ENCODE results near the gene TNS3.

TNS3 gene

DNA sequence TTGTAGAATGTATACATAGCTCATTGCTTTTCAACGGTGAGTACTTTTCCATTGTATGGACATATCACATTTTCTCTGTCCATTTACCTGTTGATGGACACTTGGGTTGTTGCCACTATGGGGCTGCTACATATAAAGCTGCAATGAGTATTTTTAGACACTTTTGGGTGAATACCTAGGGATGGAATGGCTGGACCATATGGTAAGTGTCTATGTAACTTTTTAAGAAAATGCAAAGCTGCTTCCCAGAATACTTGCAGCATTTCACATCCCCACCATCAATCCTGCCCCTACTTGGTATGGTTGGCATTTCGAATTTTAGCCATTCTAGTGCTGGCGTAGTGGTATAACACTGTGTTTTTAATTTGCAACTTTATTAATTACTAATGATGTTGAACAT is 274.6 kb downstream of the TNS3 start:
- no peak overlapping the region for H4K91ac ChIP-seq (ENCODE audit: low read length)
- peaks cover 0 to 29% of the 10 kb centered on the region in 2 experiments for H3K36me3 ChIP-seq (ENCODE audit: control insufficient read depth in 1 of 2, insufficient read depth in 2 of 2, low read depth in 1 of 2, low read length in 2 of 2)
- peaks cover 22% of the 10 kb centered on the region for H3K79me1 ChIP-seq (replicated peaks; ENCODE audit: low read length, poor library complexity, severe bottlenecking)
- peaks cover 3% of the 10 kb centered on the region for H3K9me3 ChIP-seq (ENCODE audit: control insufficient read depth, low read length)
- H3K14ac ChIP-seq (ENCODE audit: low read length in 2 of 2): no peak overlapping the region
- H3K9ac ChIP-seq (ENCODE audit: low read length): no peak overlapping the region
- H2BK15ac ChIP-seq (ENCODE audit: low read depth, poor library complexity, severe bottlenecking): no peak overlapping the region
- H2BK5ac ChIP-seq (ENCODE audit: low read depth, low read length, poor library complexity, severe bottlenecking): no peak overlapping the region
- no peak overlapping the region for H2AFZ ChIP-seq (ENCODE audit: low read depth, low read length)
- DNase-seq: peak; percentile 29
- H2BK12ac ChIP-seq (ENCODE audit: low read length in 2 of 2): no peak overlapping the region
- no peak overlapping the region for H3K4me3 ChIP-seq (ENCODE audit: insufficient read depth in 1 of 2, low read depth in 1 of 2, low read length in 2 of 2)
- peaks cover 6% of the 10 kb centered on the region for H3K4me1 ChIP-seq (ENCODE audit: control insufficient read depth, insufficient read depth, low read depth, low read length)
- H3K27ac ChIP-seq (ENCODE audit: low read length, poor library complexity, severe bottlenecking): no peak overlapping the region
- no peak overlapping the region for H2BK120ac ChIP-seq (ENCODE audit: low read depth, low read length)
- no peak overlapping the region for H3K23ac ChIP-seq (ENCODE audit: low read length in 2 of 2)
- no peak overlapping the region for H4K8ac ChIP-seq (ENCODE audit: low read length)
- no peak overlapping the region for H3K18ac ChIP-seq (ENCODE audit: low read depth in 1 of 2, low read length in 2 of 2)
- no peaks in the 10 kb centered on the region for H3K27me3 ChIP-seq (ENCODE audit: control insufficient read depth in 1 of 2, insufficient read depth in 1 of 2, low read length in 2 of 2)
- H2AK5ac ChIP-seq (ENCODE audit: low read length, severe bottlenecking): no peak overlapping the region
- no peak overlapping the region for H3K4ac ChIP-seq (ENCODE audit: low read depth in 1 of 2, low read length in 2 of 2)
- no peak overlapping the region for H3K4me2 ChIP-seq (ENCODE audit: low read length, poor library complexity, severe bottlenecking)
- WGBS: no CpG with 5 or more reads among the region's 3 CpGs

DNA sequence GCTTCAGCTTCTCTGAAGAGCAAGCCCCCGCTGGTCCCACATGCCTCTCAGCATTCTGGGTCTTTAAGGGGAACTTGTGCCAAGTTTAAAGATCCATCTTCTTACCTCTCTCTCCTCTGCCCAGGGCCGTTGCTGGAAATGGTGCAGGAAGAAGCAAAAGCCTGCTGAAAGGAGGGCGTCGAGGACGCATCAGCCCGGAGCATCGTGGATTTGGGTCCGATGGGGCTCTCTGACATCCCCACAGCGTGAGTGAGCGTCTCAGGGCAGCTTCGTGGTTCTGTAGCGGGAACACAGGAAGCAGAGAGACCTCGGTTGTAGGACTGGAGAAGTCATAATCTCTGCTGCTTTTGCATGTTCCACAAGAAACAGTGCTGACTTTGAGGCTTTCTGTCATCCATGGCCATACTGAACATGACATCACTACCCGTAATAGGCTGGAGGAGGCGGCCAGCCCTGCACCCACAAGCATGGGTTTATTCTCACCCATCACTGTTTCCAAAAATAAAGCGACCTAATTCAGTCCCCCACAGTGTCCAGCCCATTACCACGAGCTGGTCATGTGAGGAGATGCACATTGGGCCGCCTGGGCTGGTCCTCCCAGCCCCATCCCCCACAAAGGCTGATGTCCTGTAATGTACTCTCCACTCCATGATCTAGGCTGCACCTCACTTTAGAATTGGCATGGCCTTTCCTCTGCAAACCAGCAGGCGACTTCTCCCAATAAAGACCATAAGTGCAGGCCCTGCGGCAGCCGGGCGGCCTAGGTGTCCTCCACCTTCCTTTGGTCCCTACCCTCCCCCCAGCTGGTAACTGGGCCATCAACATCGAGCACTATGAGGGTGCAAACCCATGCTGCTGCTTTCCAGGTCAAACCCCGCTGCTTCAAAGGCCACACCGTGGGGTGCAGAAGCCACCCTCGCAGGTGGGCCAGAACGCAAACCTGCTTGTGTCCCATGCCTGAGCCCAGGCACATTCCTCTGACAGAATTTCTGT is 276.9 kb downstream of the TNS3 start:
- no peaks in the 10 kb centered on the region for H3K9me3 ChIP-seq (ENCODE audit: control insufficient read depth, low read length)
- H2BK12ac ChIP-seq (ENCODE audit: low read length in 2 of 2): no peak overlapping the region
- no peak overlapping the region for H3K4me3 ChIP-seq (ENCODE audit: insufficient read depth in 1 of 2, low read depth in 1 of 2, low read length in 2 of 2)
- peaks cover 2 to 45% of the 10 kb centered on the region in 2 experiments for H3K36me3 ChIP-seq (ENCODE audit: control insufficient read depth in 1 of 2, insufficient read depth in 2 of 2, low read depth in 1 of 2, low read length in 2 of 2)
- H4K91ac ChIP-seq (ENCODE audit: low read length): no peak overlapping the region
- H2BK5ac ChIP-seq (ENCODE audit: low read depth, low read length, poor library complexity, severe bottlenecking): no peak overlapping the region
- H3K14ac ChIP-seq (ENCODE audit: low read length in 2 of 2): no peak overlapping the region
- H2BK15ac ChIP-seq (ENCODE audit: low read depth, poor library complexity, severe bottlenecking): no peak overlapping the region
- no peak overlapping the region for H3K27ac ChIP-seq (ENCODE audit: low read length, poor library complexity, severe bottlenecking)
- peaks cover 6% of the 10 kb centered on the region for H3K4me1 ChIP-seq (ENCODE audit: control insufficient read depth, insufficient read depth, low read depth, low read length)
- H3K9ac ChIP-seq (ENCODE audit: low read length): no peak overlapping the region
- whole genome bisulfite sequencing: 97% methylated on average over 27 of the region's 27 CpGs
- no peak overlapping the region for H3K4ac ChIP-seq (ENCODE audit: low read depth in 1 of 2, low read length in 2 of 2)
- no peak overlapping the region for H2AK5ac ChIP-seq (ENCODE audit: low read length, severe bottlenecking)
- peak overlapping the region in 1 of 2 experiments; percentile 57 for H3K18ac ChIP-seq (ENCODE audit: low read depth in 1 of 2, low read length in 2 of 2)
- H3K27me3 ChIP-seq (ENCODE audit: control insufficient read depth in 1 of 2, insufficient read depth in 1 of 2, low read length in 2 of 2): no peaks in the 10 kb centered on the region
- no peak overlapping the region for H3K4me2 ChIP-seq (ENCODE audit: low read length, poor library complexity, severe bottlenecking)
- peak overlapping the region; percentile 35 for H4K8ac ChIP-seq (ENCODE audit: low read length)
- no peak overlapping the region for H2BK120ac ChIP-seq (ENCODE audit: low read depth, low read length)
- peaks cover 20% of the 10 kb centered on the region for H3K79me1 ChIP-seq (replicated peaks; ENCODE audit: low read length, poor library complexity, severe bottlenecking)
- no peak overlapping the region for H2AFZ ChIP-seq (ENCODE audit: low read depth, low read length)
- no peak overlapping the region for H3K23ac ChIP-seq (ENCODE audit: low read length in 2 of 2)
- DNase-seq: peak; percentile 16

DNA sequence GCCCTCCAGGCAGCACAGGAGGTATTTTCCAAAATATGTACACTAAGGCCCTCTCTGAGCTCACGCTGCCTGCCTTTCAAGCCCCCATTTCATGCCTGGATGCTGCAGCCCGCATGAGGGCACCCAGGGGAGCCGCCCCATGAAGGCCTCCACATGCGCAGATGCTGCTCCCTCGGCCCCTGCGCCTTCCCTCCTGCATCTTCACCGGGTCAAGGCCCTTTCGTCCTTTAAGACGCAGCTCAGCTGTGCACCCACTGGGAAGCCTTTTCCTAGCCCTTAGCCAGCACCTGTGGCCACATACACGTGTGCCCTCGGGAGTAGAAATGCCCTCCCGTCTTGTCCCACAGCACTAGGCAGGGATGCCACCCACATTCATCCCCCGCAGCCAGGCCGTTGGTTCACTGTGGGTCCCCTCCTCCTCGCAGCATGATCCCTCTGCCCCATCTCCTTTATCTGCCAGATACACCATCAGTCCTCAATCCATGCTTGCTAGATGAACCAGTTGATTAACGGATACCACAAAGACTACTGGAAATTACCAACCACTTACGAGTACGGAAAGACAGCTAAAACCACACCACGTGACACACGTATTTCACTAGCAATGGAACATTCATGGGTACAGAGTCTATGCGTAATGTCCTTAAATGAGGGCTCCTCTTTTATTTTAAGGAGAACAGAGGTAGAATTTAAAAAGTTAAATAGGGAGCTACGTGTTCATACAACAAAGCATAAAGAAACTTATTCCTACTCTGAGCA is 278.0 kb downstream of the TNS3 start:
- no peak overlapping the region for H3K23ac ChIP-seq (ENCODE audit: low read length in 2 of 2)
- H3K27ac ChIP-seq (ENCODE audit: low read length, poor library complexity, severe bottlenecking): no peak overlapping the region
- no peak overlapping the region for H3K4me3 ChIP-seq (ENCODE audit: insufficient read depth in 1 of 2, low read depth in 1 of 2, low read length in 2 of 2)
- no peak overlapping the region for H3K18ac ChIP-seq (ENCODE audit: low read depth in 1 of 2, low read length in 2 of 2)
- H2AK5ac ChIP-seq (ENCODE audit: low read length, severe bottlenecking): no peak overlapping the region
- H2BK12ac ChIP-seq (ENCODE audit: low read length in 2 of 2): no peak overlapping the region
- 96% methylated on average over 21 of the region's 22 CpGs for WGBS
- H3K9ac ChIP-seq (ENCODE audit: low read length): no peak overlapping the region
- no peak overlapping the region for H2AFZ ChIP-seq (ENCODE audit: low read depth, low read length)
- no peak overlapping the region for H4K91ac ChIP-seq (ENCODE audit: low read length)
- H3K79me1 ChIP-seq (replicated peaks; ENCODE audit: low read length, poor library complexity, severe bottlenecking): peaks cover 19% of the 10 kb centered on the region
- H3K14ac ChIP-seq (ENCODE audit: low read length in 2 of 2): no peak overlapping the region
- H3K36me3 ChIP-seq (ENCODE audit: control insufficient read depth in 1 of 2, insufficient read depth in 2 of 2, low read depth in 1 of 2, low read length in 2 of 2): peaks cover 2 to 53% of the 10 kb centered on the region in 2 experiments
- no peak overlapping the region for H2BK5ac ChIP-seq (ENCODE audit: low read depth, low read length, poor library complexity, severe bottlenecking)
- H2BK15ac ChIP-seq (ENCODE audit: low read depth, poor library complexity, severe bottlenecking): no peak overlapping the region
- peaks cover 7% of the 10 kb centered on the region for H3K4me1 ChIP-seq (ENCODE audit: control insufficient read depth, insufficient read depth, low read depth, low read length)
- no peak overlapping the region for H3K4ac ChIP-seq (ENCODE audit: low read depth in 1 of 2, low read length in 2 of 2)
- H4K8ac ChIP-seq (ENCODE audit: low read length): no peak overlapping the region
- DNase-seq: no peak
- no peak overlapping the region for H3K4me2 ChIP-seq (ENCODE audit: low read length, poor library complexity, severe bottlenecking)
- H2BK120ac ChIP-seq (ENCODE audit: low read depth, low read length): no peak overlapping the region
- no peaks in the 10 kb centered on the region for H3K9me3 ChIP-seq (ENCODE audit: control insufficient read depth, low read length)
- no peaks in the 10 kb centered on the region for H3K27me3 ChIP-seq (ENCODE audit: control insufficient read depth in 1 of 2, insufficient read depth in 1 of 2, low read length in 2 of 2)

Data from mesenchymal stem cell (in vitro differentiated cells and primary cell).